Upper lobe of left lung (tissue), 4 donors: Measurements from ENCODE around the gene MAP2.

Source experiments
- CTCF ChIP-seq, 6 experiments: fragments of 450-650 bp in 4 of 6; fragments of 200-600 bp in 2 of 6; sonication (generic) in 2 of 6; IDR thresholded peaks; one replicate each; pipeline ENCODE4 v1.5.1; 2016 to 2019; ENCODE audit warnings: antibody characterized with exemption in 6 of 6
- POLR2A ChIP-seq, 4 donors: fragments of 450-650 bp; IDR thresholded peaks; one replicate each; pipeline ENCODE4 v1.5.1; 2016 to 2017; ENCODE audit warnings: antibody characterized with exemption in 4 of 4, mild to moderate bottlenecking in 2 of 4
- POLR2AphosphoS5 ChIP-seq, 2 donors: sonication (generic); formaldehyde crosslinking; IDR thresholded peaks; one replicate each; pipeline ENCODE4 v1.5.1; 2017; ENCODE audit warnings: antibody characterized with exemption in 2 of 2

GRCh38 chr2:209424199-209424701 is 403 bp downstream of the MAP2 start:
- TF ChIP-seq POLR2AphosphoS5 (IDR thresholded peaks at IDR 0.05), result no peak
- no peak for TF ChIP-seq CTCF (IDR thresholded peaks at IDR 0.05)
- peak in 1 of 4 donors; percentile 3 for TF ChIP-seq POLR2A (IDR thresholded peaks at IDR 0.05)
